NCI-H748 treated with DMSO at 0.1 percent for 48 hours (cell line): ENCODE data around the gene PLXNA2.

Source experiments
- DNase-seq: peaks from one replicate; lab custom pipeline; 2025; lab: John Stamatoyannopoulos, UW

Gene PLXNA2

GRCh38 chr1:208242146-208242545 is 2.0 kb downstream of the PLXNA2 start:
- no peak for DNase-seq

- no peak for DNase-seq
Measured at GRCh38 chr1:208241512-208241911, 2.7 kb downstream of the PLXNA2 start.

- no peak for DNase-seq
Measured at GRCh38 chr1:208240662-208241355, 3.4 kb downstream of the PLXNA2 start.

- DNase-seq, result no peak
Measured at GRCh38 chr1:208239473-208240381, 4.5 kb downstream of the PLXNA2 start.

GRCh38 chr1:208238710-208239472 is 5.3 kb downstream of the PLXNA2 start:
- DNase-seq, result no peak

GRCh38 chr1:208237241-208237640 is 6.9 kb downstream of the PLXNA2 start:
- no peak for DNase-seq

- DNase-seq, result no peak
Measured at GRCh38 chr1:208235982-208236761, 8.0 kb downstream of the PLXNA2 start.

GRCh38 chr1:208235356-208235981 is 8.7 kb downstream of the PLXNA2 start:
- DNase-seq, result no peak

GRCh38 chr1:208234721-208235120 is 9.5 kb downstream of the PLXNA2 start:
- DNase-seq, result no peak

GRCh38 chr1:208233978-208234377 is 10.2 kb downstream of the PLXNA2 start:
- DNase-seq, result no peak

GRCh38 chr1:208233546-208233945 is 10.6 kb downstream of the PLXNA2 start:
- DNase-seq, result peak; percentile 72

GRCh38 chr1:208232662-208233038 is 11.5 kb downstream of the PLXNA2 start:
- no peak for DNase-seq

GRCh38 chr1:208231881-208232661 is 12.1 kb downstream of the PLXNA2 start:
- no peak for DNase-seq

- no peak for DNase-seq
Measured at GRCh38 chr1:208230668-208231529, 13.3 kb downstream of the PLXNA2 start.

- no peak for DNase-seq
Measured at GRCh38 chr1:208228550-208228949, 15.6 kb downstream of the PLXNA2 start.

GRCh38 chr1:208228026-208228425 is 16.2 kb downstream of the PLXNA2 start:
- DNase-seq, result no peak

GRCh38 chr1:208227366-208227765 is 16.8 kb downstream of the PLXNA2 start:
- no peak for DNase-seq

GRCh38 chr1:208225954-208226937 is 17.9 kb downstream of the PLXNA2 start:
- no peak for DNase-seq
